Cardiac muscle cell (in vitro differentiated cells and primary cell): ENCODE data around the gene FAM24B. TPM values are rescaled to one million over a fixed set of nuclear protein-coding genes. Genes with fewer than 3 reads are reported as not detected.
"Not testable (repeated sequence)": the region's sequence is repeated elsewhere in the genome, so short reads cannot be mapped to it uniquely, and the experiment has no call there.

Experiments
- DNase-seq, 2 donors: peaks; one replicate each; pipeline versions ENCODE4 v3.0.0 to v3.0.0-alpha.2; 2010 to 2017; ENCODE audit warnings: low read depth in 1 of 2, low spot score in 1 of 2
- H3K27ac ChIP-seq: fragments of 200-600 bp; sonication (generic); 2 replicates; pipeline ENCODE4 v1.5.1; 2016
- H3K27me3 ChIP-seq: fragments of 200-600 bp; sonication (generic); 2 replicates; pipeline ENCODE4 v1.6.0; 2016; ENCODE audit warnings: control low read depth
- H3K36me3 ChIP-seq: fragments of 200-600 bp; sonication (generic); 2 replicates; pipeline ENCODE4 v1.5.1; 2016; ENCODE audit warnings: control low read depth
- H3K4me1 ChIP-seq: fragments of 200-600 bp; sonication (generic); 2 replicates; pipeline ENCODE4 v1.8.1; 2017; ENCODE audit warnings: low read depth, mild to moderate bottlenecking, mixed run types
- H3K4me3 ChIP-seq: fragments of 200-600 bp; sonication (generic); 2 replicates; pipeline ENCODE4 v1.5.1; 2016; ENCODE audit warnings: mild to moderate bottlenecking
- H3K9me3 ChIP-seq: fragments of 200-600 bp; sonication (generic); 2 replicates; pipeline ENCODE4 v1.5.1; 2017; ENCODE audit warnings: low read depth, mild to moderate bottlenecking, control low read depth
- polyA plus RNA-seq: library from polyadenylated mRNA; unstranded; fragments of >200 nt; fragmentation: Nextera tagmentation; extraction: Ambion mirVana; gene quantifications from 2 replicates; pipeline ENCODE4 v1.2.1, GENCODE V29; 2016
- total RNA-seq: library from RNA; depleted of rRNA; stranded (reverse); fragments of >200 nt; gene quantifications from 2 replicates; pipeline ENCODE4 v1.2.3, GENCODE V29; 2016
- TF ChIP-seq, protein P1 (sequence below): IDR thresholded peaks from 2 replicates; pipeline ENCODE4 v1.5.1; 2012; ENCODE audit warnings: low read depth, mild to moderate bottlenecking, low read length

The FAM24B gene
- total and polyA plus RNA-seq, 2 experiments from 2014 or later: 1.8 TPM; not detected in 1

DNA sequence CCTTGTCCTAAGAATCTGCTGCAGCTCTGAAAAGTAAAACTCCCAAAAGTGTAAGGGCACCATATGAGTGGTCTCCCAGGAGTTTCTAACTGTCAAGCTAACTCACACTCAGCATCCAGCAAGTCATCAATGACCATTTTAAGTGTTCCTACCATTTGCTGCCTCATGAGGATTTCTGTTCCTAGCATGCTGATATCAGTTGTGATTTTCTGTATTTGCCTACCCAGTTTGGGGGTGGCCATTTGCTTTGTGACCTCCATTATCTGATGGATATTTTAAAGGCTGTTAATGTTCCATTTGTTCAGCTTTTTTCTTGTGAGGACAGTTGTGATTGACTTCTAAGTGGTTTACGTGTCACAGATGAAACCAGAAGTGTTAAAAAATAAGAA, 2.9 kb downstream of the FAM24B start:
- H3K27me3 ChIP-seq: peaks cover 9% of the 10 kb centered on the region
- H3K4me1 ChIP-seq: no peaks in the 10 kb centered on the region
- TF ChIP-seq, protein P1, sequence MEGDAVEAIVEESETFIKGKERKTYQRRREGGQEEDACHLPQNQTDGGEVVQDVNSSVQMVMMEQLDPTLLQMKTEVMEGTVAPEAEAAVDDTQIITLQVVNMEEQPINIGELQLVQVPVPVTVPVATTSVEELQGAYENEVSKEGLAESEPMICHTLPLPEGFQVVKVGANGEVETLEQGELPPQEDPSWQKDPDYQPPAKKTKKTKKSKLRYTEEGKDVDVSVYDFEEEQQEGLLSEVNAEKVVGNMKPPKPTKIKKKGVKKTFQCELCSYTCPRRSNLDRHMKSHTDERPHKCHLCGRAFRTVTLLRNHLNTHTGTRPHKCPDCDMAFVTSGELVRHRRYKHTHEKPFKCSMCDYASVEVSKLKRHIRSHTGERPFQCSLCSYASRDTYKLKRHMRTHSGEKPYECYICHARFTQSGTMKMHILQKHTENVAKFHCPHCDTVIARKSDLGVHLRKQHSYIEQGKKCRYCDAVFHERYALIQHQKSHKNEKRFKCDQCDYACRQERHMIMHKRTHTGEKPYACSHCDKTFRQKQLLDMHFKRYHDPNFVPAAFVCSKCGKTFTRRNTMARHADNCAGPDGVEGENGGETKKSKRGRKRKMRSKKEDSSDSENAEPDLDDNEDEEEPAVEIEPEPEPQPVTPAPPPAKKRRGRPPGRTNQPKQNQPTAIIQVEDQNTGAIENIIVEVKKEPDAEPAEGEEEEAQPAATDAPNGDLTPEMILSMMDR: no peak
- H3K4me3 ChIP-seq: no peak overlapping the region
- no peak overlapping the region for H3K27ac ChIP-seq
- DNase-seq: no peak
- no peaks in the 10 kb centered on the region for H3K36me3 ChIP-seq
- H3K9me3 ChIP-seq: no peaks in the 10 kb centered on the region

DNA sequence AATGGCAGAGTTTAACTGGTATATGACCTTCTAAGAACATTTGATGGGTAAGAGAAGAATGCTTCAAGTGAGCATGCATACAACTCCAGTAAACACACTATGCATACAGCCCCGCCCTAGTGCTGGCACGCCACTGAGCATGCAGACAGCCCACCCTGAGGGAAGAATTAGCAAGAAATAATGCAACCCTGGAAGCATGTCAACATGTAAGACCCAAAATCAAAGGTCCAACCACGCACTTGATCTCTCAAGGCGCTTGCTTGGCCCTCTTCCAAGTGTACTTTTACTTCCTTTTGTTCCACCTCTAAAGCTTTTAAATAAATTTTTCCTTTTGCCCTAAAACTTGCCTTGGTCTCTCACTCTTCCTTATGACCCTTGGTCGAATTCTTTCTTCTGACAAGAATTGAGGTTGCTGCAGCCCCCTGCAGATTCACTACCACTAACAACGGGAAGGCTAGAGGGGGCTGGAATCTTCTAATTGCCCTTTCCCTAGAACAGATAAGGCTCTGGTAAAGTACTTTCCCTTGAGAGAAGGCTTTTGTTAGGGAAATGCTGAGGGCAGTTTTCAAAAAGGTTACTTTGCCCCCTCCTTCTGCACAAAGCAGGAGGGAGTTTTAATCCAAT, 3.4 kb downstream of the FAM24B start:
- H3K27ac ChIP-seq: no peak overlapping the region

DNA sequence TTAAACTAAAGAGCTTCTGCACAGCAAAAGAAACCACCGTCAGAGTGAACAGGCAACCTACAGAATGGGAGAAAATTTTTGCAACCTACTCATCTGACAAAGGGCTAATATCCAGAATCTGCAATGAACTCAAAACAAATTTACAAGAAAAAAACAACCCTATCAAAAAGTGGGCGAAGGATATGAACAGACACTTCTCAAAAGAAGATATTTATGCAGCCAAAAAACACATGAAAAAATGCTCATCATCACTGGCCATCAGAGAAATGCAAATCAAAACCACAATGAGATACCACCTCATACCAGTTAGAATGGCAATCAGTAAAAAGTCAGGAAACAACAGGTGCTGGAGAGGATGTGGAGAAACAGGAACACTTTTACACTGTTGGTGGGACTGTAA, 7.4 kb downstream of the FAM24B start:
- not testable (repeated sequence) for DNase-seq, H3K27ac ChIP-seq, H3K4me1 ChIP-seq, H3K4me3 ChIP-seq, H3K9me3 ChIP-seq, H3K36me3 ChIP-seq, H3K27me3 ChIP-seq

More for the DNA sequence above, 3.4 kb downstream of the FAM24B start:
- Histone ChIP-seq H3K36me3 (no peaks in the 10 kb centered on the region), H3K4me1 (no peaks in the 10 kb centered on the region), H3K27me3 (peaks cover 9% of the 10 kb centered on the region), H3K4me3 (no peak overlapping the region), H3K9me3 (no peaks in the 10 kb centered on the region)
- no peak for DNase-seq
- TF ChIP-seq, protein P1: no peak

DNA sequence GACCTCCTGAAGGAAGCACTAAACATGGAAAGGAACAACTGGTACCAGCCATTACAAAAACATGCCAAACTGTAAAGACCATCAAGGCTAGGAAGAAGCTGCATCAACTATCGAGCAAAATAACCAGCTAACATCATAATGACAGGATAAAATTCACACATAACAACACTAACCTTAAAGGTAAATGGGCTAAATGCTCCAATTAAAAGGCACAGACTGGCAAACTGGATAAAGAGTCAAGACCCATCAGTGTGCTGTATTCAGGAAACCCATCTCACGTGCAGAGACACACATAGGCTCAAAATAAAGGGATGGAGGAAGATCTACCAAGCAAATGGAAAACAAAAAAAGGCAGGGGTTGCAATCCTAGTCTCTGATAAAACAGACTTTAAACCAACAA, 10.6 kb downstream of the FAM24B start:
- not testable (repeated sequence) for H3K27me3 ChIP-seq, H3K36me3 ChIP-seq, H3K4me1 ChIP-seq, H3K9me3 ChIP-seq, H3K27ac ChIP-seq, H3K4me3 ChIP-seq, DNase-seq

DNA sequence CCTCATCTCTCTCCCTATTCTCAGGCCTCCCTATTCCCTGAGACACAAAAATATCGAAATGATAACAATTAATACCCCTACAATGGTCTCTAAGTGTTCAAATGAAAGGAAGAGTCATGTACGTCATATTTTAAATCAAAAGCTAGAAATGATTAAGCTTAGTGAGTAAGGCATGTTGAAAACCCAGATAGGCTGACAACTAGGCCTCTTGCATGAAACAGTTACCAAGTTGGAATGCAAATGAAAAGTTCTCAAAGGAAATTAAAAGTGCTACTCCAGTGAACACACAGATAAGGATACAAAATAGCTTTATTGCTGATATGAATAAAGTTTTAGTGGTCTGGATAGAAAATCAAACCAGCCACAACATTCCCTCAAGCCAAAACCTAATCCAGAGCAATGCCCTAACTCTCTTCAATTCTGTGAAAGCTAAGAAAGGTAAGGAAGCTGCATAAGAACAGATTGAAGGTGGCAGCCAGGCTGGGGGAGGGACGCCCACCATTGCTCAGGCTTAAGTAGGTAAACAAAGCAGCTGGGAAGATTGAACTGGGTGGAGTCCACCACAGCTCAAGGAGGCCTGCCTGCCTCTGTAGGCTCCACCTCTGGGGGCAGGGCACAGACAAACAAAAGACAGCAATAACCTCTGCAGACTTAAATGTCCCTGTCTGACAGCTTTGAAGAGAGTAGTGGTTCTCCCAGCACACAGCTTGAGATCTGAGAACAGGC, 12.5 kb downstream of the FAM24B start:
- H3K9me3 ChIP-seq, H3K4me1 ChIP-seq, H3K27me3 ChIP-seq, H3K27ac ChIP-seq, H3K4me3 ChIP-seq, H3K36me3 ChIP-seq: not testable (repeated sequence)
- peak in 1 of 2 donors; percentile 43 for DNase-seq

DNA sequence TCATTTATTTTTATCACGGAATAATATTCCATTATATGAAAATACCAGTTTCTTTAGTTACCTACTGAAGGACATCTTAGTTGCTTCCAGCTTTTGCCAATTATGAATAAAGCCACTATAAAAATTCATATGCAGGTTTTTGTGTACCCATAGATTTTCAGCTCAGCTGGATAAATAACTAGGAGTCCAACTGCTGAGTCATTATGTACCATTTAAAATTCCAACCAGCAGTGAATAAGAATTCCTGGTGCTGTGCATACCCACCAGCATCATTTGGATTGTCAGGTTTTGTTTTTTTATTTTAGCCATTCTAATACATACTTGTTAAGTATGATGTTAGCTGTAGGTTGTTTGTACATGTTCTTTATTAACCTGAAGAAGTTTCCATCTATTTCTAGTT, 14.5 kb downstream of the FAM24B start:
- DNase-seq: peak in 1 of 2 donors; percentile 35
- Histone ChIP-seq H3K9me3 (no peaks in the 10 kb centered on the region), H3K36me3 (no peaks in the 10 kb centered on the region), H3K4me3 (no peak overlapping the region), H3K27ac (no peak overlapping the region), H3K4me1 (no peaks in the 10 kb centered on the region), H3K27me3 (no peaks in the 10 kb centered on the region)
- TF ChIP-seq, protein P1: no peak

DNA sequence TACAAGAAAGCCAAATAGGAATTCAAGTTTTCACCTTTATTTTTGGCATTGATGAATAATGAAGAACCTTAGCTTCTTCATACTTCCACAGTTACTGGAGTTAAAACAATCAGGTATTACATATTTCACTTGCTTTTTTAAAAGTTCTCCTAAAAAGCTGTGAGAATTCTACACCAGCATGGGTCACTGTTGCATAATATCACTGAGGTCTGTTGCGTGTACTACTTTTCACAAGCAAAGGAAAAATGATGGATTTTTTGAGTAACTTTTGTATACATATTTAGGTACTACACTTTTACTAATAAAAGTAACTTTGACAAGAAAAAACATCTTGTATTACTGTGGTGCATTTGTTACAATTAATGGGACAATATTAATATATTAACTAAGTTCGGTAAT, 15.2 kb downstream of the FAM24B start:
- H3K4me1 ChIP-seq: no peaks in the 10 kb centered on the region
- TF ChIP-seq, protein P1: no peak
- H3K36me3 ChIP-seq: no peaks in the 10 kb centered on the region
- no peak overlapping the region for H3K27ac ChIP-seq
- no peak for DNase-seq
- no peak overlapping the region for H3K4me3 ChIP-seq
- H3K27me3 ChIP-seq: no peaks in the 10 kb centered on the region
- no peaks in the 10 kb centered on the region for H3K9me3 ChIP-seq
